GM12874 (cell line): ENCODE data around the gene SMYD2.

Experiments used
- TF ChIP-seq, protein P1 (sequence below): IDR thresholded peaks from 2 replicates; pipeline ENCODE4 v1.5.1; 2011; ENCODE audit warnings: low read depth, mild to moderate bottlenecking, control low read depth, low read length, moderate library complexity; ENCODE audit not compliant: insufficient read depth

SMYD2 gene

DNA sequence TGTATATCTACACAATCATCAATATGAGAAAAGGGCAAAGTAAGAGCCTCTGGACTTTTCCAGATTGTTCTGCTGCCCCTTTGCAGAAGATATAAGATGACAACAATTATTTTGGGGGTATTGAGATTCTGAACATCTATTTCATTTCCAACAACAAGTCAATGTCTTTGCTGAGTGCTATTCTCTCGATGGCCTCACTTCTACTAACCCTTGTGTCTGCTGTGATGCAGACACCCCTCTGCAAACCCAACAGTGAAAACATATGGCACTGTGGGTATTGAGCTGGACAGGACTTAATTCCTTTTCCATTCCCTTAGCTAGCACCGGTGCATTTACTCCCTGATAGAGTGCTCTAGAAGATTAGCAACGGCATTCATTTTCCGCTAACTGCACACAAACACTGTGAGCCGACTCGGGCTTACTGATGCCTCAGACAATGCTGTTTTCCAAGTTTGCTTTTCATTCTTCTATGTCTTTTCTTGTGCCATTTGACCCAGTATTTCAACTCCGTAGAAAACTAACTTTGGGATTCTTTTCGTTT lies 33.4 kb upstream of the SMYD2 start:
- TF ChIP-seq, protein P1, sequence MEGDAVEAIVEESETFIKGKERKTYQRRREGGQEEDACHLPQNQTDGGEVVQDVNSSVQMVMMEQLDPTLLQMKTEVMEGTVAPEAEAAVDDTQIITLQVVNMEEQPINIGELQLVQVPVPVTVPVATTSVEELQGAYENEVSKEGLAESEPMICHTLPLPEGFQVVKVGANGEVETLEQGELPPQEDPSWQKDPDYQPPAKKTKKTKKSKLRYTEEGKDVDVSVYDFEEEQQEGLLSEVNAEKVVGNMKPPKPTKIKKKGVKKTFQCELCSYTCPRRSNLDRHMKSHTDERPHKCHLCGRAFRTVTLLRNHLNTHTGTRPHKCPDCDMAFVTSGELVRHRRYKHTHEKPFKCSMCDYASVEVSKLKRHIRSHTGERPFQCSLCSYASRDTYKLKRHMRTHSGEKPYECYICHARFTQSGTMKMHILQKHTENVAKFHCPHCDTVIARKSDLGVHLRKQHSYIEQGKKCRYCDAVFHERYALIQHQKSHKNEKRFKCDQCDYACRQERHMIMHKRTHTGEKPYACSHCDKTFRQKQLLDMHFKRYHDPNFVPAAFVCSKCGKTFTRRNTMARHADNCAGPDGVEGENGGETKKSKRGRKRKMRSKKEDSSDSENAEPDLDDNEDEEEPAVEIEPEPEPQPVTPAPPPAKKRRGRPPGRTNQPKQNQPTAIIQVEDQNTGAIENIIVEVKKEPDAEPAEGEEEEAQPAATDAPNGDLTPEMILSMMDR, result no peak

DNA sequence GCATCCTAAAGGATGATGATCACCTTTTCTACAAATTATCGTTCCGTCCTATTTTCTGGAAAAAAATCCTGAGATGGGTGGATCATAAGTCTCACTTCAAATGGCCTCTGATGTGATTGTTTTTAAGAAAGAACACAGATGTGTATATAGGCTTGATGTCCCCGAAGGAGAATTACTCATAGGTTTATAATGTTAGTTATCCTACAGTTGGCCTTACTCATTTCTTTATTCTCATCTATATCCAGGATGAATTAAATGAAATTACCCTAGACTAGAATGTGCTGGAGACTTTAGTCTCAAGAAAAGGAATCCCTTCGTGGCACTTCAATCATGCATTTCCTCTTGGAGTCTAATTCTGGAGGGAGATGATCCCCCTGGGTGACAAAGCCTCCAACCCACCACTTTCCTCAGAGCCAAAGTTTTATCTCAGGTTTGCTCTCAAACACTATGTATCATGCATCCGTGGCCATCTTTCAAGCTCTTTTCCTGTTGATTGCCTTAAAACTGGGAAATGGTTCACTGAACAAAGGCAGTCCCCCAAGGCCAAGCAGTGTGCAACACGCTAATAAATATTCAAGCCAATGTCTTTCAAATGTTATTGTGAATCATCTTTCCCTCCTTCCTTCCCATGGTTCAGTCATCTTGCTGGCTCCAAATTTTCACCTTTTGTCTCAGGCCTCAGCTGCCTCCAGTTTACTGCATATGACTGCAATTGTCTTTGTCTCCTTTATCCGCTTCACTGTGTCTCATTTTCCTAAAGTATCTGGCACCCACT lies 32.5 kb upstream of the SMYD2 start:
- TF ChIP-seq, protein P1, result no peak

DNA sequence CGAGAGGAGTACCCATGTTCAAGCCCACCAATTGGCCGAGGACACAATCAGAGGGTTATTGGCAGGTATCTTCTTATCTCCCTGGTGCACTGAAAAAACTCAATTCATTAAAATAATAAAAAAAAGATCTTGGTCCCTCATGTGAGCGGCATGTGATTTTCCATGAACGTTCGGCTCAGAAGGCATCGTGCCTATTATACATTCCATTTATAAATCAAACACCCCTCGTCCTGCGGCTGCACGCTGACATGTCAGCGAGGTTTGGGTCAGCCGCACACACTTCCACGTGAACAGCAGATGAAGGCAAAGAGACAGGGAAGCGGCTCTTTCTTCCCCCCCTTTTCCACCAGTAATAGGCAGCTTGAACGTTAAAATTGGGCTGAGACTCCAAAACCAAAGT lies 31.3 kb upstream of the SMYD2 start:
- TF ChIP-seq, protein P1, result no peak

DNA sequence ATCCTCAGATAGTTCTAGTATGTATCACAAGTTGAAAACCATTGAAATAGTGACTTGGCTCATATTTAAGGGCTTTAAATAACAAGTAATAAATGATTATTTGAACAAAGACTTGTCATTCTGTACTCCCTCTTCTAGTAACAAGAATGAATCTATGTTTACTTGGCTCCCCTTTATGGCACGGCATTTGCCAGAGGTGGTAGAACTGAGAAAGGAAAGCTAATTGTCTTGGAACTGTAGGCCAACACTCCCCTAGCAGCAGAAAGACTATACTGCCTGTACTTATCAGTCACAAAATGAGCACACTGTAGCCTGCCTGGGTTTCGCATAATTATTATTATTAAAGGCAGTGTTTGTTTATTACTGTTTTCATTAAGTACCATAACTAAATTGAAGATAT lies 29.6 kb upstream of the SMYD2 start:
- TF ChIP-seq, protein P1, result no peak

DNA sequence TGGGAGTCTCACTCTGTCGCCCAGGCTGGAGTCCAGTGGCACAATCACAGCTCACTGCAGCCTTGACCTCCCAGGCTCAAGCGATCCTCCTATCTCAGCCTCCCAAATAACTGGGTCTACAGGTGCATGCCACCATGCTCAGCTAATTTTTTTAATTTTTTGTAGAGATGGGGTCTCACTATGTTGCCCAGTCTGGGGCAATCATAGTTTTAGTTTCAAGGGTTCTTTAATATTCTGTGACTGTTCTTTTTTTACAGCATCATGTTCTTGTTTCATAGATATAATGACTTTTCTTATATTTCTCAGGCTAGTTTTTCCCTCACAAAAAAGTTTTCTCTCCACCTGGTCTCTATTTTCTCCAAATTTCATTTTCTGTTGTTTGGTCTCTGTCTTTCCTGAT lies 25.4 kb upstream of the SMYD2 start:
- TF ChIP-seq, protein P1, result no peak

DNA sequence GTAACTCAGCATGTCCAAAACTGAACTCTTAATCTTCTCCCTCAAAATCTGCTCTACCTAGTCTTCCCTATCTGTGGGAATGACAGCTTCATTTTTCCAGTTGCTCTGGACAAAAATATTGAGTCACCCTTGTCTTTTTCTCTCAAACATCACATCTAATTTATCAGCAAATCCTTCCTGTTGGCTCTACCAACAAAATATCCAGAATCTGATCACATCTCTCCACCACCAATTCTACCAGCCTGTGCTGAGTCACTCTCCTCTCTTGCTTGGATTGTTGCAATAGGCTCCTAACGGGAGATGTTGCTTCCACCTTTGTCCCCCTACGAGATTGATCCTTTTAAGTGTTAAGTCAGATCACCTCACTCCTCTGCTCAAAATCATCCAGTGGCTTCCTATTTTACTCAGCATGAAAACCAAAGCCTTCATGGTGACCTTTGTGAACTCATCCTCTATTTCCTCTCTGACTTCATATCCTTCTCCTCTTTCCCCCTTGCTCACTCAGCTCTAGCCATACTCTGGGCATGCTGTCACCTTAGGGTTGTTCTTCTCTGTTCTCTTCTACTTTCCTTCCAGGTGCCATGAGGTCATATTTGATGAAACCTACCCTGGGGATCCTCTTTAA lies 21.5 kb upstream of the SMYD2 start:
- TF ChIP-seq, protein P1, result no peak

DNA sequence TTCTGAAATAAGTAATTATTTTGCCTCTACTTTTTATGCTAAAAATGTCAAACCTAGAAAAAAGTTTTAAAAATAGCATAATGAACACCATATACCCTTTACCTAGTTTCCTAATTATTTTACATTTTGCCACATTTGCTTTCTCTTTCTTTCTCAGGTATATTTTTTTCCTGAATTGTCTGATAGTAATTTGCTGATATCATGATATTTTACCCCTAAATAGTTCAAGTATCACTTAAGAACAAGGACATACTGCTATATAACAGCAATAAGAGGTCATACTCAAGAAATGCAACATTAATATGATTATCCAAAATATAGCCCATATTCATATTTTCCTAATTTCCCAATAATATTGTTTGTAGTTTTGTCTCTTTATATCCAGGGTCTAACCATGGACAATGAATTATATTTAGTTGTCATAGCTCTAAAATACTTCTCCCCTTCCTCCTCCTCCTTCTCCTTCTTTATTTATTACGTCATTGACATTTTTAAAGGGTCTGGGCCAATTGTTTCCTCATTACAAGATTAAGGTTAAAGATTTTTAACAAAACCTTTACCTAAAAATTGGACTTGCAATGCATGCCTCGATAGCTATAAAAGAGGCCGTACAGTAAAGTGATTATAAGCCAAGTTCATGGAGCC lies 20.3 kb upstream of the SMYD2 start:
- TF ChIP-seq, protein P1, result no peak
